GM21526 (cell line): Measurements from ENCODE around the gene TUBB4B.
A peak's percentile ranks its signal among the peaks of the same experiment; 100 is the strongest.
"Not testable (repeated sequence)": the region's sequence is repeated elsewhere in the genome, so short reads cannot be mapped to it uniquely, and the experiment has no call there.

Source experiments
- ATAC-seq: cut with Tn5 transposase; IDR thresholded peaks from one replicate; pipeline ENCODE4 v1.9.1; 2021; ENCODE audit warnings: moderate library complexity; ENCODE audit not compliant: unreplicated experiment, low FRiP score

The TUBB4B gene

GRCh38 chr9:137250329-137251193 lies 9.5 kb downstream of the TUBB4B start:
- no peak for ATAC-seq

DNA sequence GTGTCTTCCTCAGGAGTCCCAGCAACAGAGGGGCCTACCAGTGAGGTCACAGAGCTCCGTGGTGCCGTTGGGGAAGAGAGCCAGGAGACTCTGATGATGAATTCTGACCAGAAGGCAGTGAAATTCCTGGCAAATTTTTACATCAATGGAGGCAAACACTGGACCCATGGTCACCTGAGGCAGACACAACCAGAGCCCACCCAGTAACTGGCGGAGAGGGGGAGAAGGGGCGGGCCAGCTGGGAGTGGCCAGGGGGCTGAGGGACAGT lies 10.0 kb downstream of the TUBB4B start, which contains the start of gene STPG3:
Gene STPG3 (plus strand): TSS at position 93 of the 268 bp plus-strand sequence. CDS start 1 bp downstream, at position 94.
- no peak for ATAC-seq

- no peak for ATAC-seq
Measured at GRCh38 chr9:137251490-137252268, 10.6 kb downstream of the TUBB4B start.

GRCh38 chr9:137252555-137253506 lies 11.7 kb downstream of the TUBB4B start:
- ATAC-seq: no peak

DNA sequence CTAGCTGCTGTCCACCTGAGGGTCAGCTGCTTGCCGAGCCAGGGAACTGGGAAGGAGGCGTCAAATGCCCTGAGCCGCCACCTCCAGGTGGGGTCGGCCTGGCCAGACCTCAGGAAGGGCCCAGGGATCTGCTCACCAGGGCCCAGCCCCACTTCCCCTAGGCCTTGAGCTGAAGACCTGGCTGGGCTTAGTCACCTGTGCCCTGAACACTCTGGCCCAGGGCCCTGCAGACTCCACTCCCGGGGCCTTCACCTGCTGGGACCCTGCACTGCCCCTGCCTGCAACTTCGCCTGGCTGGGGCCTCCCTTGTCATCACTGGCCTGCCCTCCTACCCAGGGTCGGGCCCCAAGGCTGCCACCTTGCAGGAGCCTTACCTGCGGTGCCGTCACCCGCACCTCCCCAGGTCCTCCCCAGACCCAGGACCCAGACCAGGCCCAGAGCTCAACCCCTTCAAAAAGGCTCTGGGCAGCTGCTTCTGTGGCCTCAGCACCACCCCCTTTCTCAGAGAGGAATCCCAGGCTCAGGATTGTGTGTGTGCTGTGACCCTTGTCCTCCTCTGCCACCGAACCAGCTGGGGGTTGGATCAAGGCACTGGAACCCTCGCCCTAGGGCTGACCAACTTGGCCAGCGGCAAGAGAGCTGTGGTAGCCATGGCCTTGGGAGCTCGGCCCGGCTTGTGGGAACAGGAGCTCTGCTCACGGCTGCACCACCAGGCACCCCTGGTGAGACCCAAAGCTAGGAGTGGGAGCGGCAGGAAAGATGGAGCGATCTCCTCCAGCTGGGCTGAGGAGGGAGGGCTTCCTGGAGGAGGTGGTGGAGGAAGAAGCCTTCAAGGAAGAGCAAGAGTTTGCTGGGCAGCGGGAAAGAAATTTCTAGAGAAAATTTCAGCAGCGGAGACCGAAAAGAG lies 12.9 kb downstream of the TUBB4B start:
- no peak for ATAC-seq

GRCh38 chr9:137254624-137255447 lies 13.7 kb downstream of the TUBB4B start, which contains the start of gene NELFB:
Gene NELFB (plus strand): TSS chr9:137255327.
- peak; percentile 52 for ATAC-seq

GRCh38 chr9:137255448-137256114 lies 14.5 kb downstream of the TUBB4B start:
- ATAC-seq: peak; percentile 26

- no peak for ATAC-seq
Measured at GRCh38 chr9:137256362-137256761, 15.3 kb downstream of the TUBB4B start.

DNA sequence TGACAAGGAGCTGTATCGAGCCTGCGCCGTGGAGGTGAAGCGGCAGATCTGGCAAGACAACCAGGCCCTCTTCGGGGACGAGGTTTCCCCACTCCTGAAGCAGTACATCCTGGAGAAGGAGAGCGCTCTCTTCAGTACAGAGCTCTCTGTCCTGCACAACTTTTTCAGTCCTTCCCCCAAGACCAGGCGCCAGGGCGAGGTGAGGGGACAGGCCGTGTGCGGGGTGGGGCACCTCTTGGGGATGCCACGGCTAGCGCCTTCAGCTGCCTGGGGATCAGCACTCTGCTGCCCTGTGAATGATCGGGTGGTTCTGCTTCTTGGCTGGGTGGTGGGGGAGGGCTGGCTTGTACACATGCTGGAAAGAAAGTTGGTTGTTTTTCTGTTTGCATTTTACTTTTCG lies 15.8 kb downstream of the TUBB4B start:
- ATAC-seq: no peak

- not testable (repeated sequence) for ATAC-seq
Measured at GRCh38 chr9:137262173-137262908, 21.3 kb downstream of the TUBB4B start.

- no peak for ATAC-seq
Measured at GRCh38 chr9:137262909-137263285, 21.8 kb downstream of the TUBB4B start.

- no peak for ATAC-seq
Measured at GRCh38 chr9:137263506-137263905, 22.4 kb downstream of the TUBB4B start.

- ATAC-seq: no peak
Measured at GRCh38 chr9:137264067-137264466, 23.0 kb downstream of the TUBB4B start.

DNA sequence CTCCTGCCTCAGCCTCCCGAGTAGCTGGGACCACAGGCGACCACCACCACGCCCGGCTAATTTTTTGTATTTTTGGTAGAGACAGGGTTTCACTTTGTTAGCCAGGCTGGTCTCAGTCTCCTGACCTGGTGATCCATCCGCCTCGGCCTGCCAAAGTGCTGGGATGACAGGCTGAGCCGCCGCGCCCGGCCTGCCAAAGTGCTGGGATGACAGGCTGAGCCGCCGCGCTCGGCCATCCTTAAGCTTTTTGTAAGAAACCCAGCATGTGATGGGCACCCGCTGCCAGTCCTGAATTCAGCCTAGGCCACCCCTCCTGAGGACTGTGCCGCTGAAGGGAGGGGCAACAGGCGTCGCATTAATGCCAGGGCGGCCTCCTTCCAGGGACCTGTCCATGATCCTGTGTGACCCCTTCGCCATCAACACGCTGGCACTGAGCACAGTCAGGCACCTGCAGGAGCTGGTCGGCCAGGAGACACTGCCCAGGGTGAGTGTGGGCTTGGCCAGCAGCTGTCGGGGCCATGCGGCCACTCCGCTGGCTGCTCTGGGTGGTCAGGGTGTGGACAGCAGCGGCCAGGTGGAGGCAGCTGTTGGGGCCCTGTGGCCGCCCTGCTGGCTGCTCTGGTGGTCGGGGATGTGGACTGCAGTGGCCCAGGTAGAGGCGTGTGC lies 24.5 kb downstream of the TUBB4B start:
- no peak for ATAC-seq

- ATAC-seq: no peak
Measured at GRCh38 chr9:137266162-137266527, 25.1 kb downstream of the TUBB4B start.

DNA sequence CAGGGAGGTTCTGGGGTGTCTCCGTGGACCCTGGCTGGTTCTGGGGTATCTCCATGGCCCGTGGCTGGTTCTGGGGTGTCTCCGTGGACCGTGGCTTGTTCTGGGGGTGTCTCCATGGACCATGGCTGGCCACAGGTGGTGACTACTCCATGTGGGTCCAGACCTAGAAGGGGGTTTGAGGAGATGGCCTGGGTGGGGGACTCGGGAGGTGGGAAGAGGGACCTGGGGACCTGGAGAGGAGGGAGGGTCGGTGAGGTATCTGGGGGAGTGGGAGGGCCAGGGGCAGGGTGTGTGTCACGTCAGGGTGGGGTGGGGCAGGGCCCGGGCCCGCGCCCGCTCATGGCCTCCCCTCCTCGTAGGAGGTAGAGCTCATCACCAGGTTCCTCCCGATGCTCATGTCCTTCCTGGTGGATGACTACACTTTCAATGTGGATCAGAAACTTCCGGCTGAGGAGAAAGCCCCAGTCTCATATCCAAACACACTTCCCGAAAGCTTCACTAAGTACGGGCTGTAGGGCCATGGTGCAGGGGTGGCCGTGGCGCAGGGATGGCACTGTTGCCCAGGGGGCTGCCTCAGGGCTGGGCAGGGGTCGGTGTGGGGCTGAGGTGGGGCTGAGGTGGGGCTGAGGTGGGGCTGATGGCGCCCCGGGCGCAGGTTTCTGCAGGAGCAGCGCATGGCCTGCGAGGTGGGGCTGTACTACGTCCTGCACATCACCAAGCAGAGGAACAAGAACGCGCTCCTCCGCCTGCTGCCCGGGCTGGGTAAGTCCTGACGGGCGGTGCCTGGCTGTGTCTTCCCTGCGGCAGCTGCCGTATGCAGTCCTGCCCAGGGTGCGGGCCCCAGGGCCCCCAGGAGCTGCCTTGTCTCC lies 25.7 kb downstream of the TUBB4B start:
- ATAC-seq: no peak
